ENCODE results near the gene RYR3. TPM values are rescaled to one million over a fixed set of nuclear protein-coding genes. Genes with fewer than 3 reads are reported as not detected.

RYR3 gene
- total RNA-seq, 1 donor from 2014 or later = 0.08 TPM

GRCh38 chr15:33467146-33467815, 156.5 kb downstream of the RYR3 start:
- intact Hi-C loops (cut with micrococcal nuclease) = no loop called here
- Histone ChIP-seq H3K9me3 (replicated peaks) (peaks cover 4% of the 10 kb centered on the region), H3K4me1 (no peaks in the 10 kb centered on the region), H3K27me3 (ENCODE audit: low read depth) (no peaks in the 10 kb centered on the region), H3K4me3 (no peak overlapping the region), H3K27ac (replicated peaks) (no peak overlapping the region), H3K36me3 (no peaks in the 10 kb centered on the region)
- DNase-seq = no peak
- no peak for TF ChIP-seq CTCF (IDR thresholded peaks at IDR 0.05; ENCODE audit: borderline replicate concordance)

GRCh38 chr15:33467816-33468163, 157.0 kb downstream of the RYR3 start:
- DNase-seq = no peak
- Histone ChIP-seq H3K27me3 (ENCODE audit: low read depth) (no peaks in the 10 kb centered on the region), H3K4me3 (no peak overlapping the region), H3K36me3 (no peaks in the 10 kb centered on the region), H3K27ac (replicated peaks) (no peak overlapping the region), H3K4me1 (no peaks in the 10 kb centered on the region), H3K9me3 (replicated peaks) (peaks cover 4% of the 10 kb centered on the region)
- intact Hi-C loops (cut with micrococcal nuclease) = no loop called here
- TF ChIP-seq CTCF (IDR thresholded peaks at IDR 0.05; ENCODE audit: borderline replicate concordance) = no peak

- no peaks in the 10 kb centered on the region for H3K27me3 ChIP-seq (ENCODE audit: low read depth)
- peaks cover 4% of the 10 kb centered on the region for H3K9me3 ChIP-seq (replicated peaks)
- H3K4me3 ChIP-seq = no peak overlapping the region
- intact Hi-C loops (cut with micrococcal nuclease) = no loop called here
- no peaks in the 10 kb centered on the region for H3K4me1 ChIP-seq
- no peak for TF ChIP-seq CTCF (IDR thresholded peaks at IDR 0.05; ENCODE audit: borderline replicate concordance)
- no peak for DNase-seq
- H3K27ac ChIP-seq (replicated peaks) = no peak overlapping the region
- H3K36me3 ChIP-seq = no peaks in the 10 kb centered on the region
Measured at GRCh38 chr15:33468740-33469139, 158.0 kb downstream of the RYR3 start.

GRCh38 chr15:33473005-33473404, 162.2 kb downstream of the RYR3 start:
- intact Hi-C loops (cut with micrococcal nuclease) = no loop called here
- no peak for TF ChIP-seq CTCF (IDR thresholded peaks at IDR 0.05; ENCODE audit: borderline replicate concordance)
- no peaks in the 10 kb centered on the region for H3K36me3 ChIP-seq

GRCh38 chr15:33473714-33474113, 162.9 kb downstream of the RYR3 start:
- Histone ChIP-seq H3K4me3 (no peak overlapping the region), H3K9me3 (replicated peaks) (no peaks in the 10 kb centered on the region), H3K4me1 (no peaks in the 10 kb centered on the region), H3K27me3 (ENCODE audit: low read depth) (no peaks in the 10 kb centered on the region), H3K27ac (replicated peaks) (no peak overlapping the region), H3K36me3 (no peaks in the 10 kb centered on the region)
- TF ChIP-seq CTCF (IDR thresholded peaks at IDR 0.05; ENCODE audit: borderline replicate concordance) = no peak
- no peak for DNase-seq
- intact Hi-C loops (cut with micrococcal nuclease) = no loop called here

More at GRCh38 chr15:33473005-33473404, 162.2 kb downstream of the RYR3 start:
- DNase-seq = no peak
- Histone ChIP-seq H3K4me1 (no peaks in the 10 kb centered on the region), H3K9me3 (replicated peaks) (no peaks in the 10 kb centered on the region), H3K4me3 (no peak overlapping the region), H3K27ac (replicated peaks) (no peak overlapping the region), H3K27me3 (ENCODE audit: low read depth) (no peaks in the 10 kb centered on the region)

Data from left ventricle myocardium inferior (tissue), 1 donor.